Fibroblast of mammary gland (primary cell): ENCODE measurements around the gene PCA3.
"Not testable (repeated sequence)": the region's sequence is repeated elsewhere in the genome, so short reads cannot be mapped to it uniquely, and the experiment has no call there.

Source experiments
- DNase-seq: peaks from one replicate; pipeline ENCODE4 v3.0.0-alpha.2; 2010; ENCODE audit warnings: low read depth
- H3K4me3 ChIP-seq: 2 replicates; pipeline ENCODE4 v1.5.1; 2011; ENCODE audit warnings: low read depth, mild to moderate bottlenecking, low read length, moderate library complexity; ENCODE audit not compliant: control insufficient read depth
- TF ChIP-seq, protein P1 (sequence below): conservative IDR thresholded peaks from 2 replicates; pipeline ENCODE4 v1.5.1; 2011; ENCODE audit warnings: low read depth, low read length, inconsistent platforms; ENCODE audit not compliant: control insufficient read depth, insufficient read depth

The PCA3 gene

DNA sequence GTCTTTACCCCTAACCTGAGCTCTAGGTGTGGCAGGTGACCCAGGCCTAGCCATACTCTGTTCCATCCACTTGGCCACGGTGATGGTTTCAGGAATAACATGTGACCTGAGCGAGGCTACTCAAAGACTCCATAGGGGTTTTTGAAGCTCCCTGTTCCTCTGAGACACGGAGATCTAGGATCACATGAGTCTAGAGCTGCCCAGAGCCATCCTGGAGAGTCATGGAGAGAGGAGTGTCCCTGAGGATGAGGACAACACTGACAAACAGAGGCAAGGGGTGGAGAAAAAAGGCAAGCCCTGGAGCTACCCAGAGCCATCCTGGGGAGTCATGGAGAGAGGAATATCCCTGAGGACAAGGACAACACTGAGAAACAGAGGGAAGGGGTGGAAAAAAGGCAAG lies 29.5 kb upstream of the PCA3 start:
- TF ChIP-seq, protein P1, sequence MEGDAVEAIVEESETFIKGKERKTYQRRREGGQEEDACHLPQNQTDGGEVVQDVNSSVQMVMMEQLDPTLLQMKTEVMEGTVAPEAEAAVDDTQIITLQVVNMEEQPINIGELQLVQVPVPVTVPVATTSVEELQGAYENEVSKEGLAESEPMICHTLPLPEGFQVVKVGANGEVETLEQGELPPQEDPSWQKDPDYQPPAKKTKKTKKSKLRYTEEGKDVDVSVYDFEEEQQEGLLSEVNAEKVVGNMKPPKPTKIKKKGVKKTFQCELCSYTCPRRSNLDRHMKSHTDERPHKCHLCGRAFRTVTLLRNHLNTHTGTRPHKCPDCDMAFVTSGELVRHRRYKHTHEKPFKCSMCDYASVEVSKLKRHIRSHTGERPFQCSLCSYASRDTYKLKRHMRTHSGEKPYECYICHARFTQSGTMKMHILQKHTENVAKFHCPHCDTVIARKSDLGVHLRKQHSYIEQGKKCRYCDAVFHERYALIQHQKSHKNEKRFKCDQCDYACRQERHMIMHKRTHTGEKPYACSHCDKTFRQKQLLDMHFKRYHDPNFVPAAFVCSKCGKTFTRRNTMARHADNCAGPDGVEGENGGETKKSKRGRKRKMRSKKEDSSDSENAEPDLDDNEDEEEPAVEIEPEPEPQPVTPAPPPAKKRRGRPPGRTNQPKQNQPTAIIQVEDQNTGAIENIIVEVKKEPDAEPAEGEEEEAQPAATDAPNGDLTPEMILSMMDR = no peak

DNA sequence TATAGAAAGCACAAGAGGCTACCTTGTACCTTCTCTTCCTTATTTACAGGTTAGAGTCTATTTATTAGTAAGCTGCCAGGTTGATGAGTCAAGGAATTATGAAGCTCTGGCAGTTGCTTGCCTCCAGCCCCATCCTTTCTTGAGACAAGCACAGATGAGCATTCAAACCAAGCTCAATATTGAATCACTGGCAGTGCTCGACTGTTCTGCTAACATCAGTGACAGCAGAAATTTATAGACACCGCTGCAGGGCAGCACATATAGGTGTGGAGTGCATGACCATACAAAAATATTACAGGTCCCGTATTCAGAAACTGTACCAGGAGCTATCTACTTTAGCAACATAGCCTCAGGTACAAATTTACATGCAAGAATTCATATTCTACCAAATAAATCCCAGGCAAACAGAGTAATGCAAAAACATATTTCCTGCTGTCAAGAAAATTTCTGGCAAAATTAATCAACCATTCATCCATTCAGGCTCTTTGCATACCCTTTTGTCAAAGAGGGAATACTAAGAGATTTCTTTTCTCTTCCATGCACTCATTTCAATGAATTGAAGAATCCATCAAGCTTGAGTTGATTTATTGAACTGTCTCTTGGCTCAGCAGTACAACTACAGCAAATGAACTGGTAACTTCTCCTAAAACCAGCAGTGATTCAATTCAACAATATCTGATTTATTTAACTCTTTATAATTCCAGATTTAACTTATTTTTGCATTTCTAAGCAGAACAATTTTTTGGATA lies 26.9 kb upstream of the PCA3 start:
- no peak overlapping the region for H3K4me3 ChIP-seq
- no peak for DNase-seq
- TF ChIP-seq, protein P1 = no peak

More for the DNA sequence above, 29.5 kb upstream of the PCA3 start:
- no peak for DNase-seq
- no peak overlapping the region for H3K4me3 ChIP-seq

DNA sequence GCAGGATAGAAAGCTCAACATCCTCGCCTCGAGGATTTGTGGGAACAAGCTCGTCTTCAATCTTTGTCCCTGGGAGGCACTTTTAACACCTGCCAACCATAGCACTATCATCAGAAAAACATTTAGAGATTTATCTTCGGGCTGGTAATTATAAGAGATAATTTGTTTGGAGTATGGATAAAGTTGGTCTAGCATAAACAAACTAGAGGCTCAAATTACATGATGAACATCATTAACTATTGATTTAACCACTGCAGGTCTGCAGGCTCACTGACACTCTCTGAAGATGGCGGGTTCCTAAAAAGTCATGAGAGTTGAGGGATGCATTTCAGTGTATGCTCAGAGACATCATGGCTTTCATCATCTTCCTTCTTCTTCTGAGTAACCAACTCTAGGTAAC lies 25.8 kb upstream of the PCA3 start:
- no peak for DNase-seq
- TF ChIP-seq, protein P1 = no peak
- no peak overlapping the region for H3K4me3 ChIP-seq

DNA sequence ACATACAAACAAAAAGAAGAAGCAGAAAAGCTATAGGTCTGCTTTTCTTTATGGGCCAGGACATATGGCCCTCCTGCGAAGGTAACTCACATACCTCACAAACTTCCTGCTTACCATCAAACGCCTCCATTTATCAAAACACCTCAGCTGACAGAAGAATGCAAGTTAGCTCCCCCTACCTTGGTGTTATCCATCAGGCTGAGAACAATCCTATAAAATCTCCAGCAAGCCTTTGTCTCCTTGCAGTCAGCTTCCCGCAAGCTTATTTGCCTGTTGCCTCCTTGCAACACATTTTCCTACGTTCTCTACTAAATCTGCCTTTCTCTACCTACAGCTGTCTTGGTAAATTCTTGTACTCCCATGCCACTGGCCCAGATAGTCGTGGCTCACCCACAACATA lies 22.7 kb upstream of the PCA3 start:
- no peak overlapping the region for H3K4me3 ChIP-seq
- DNase-seq = no peak
- TF ChIP-seq, protein P1 = no peak

DNA sequence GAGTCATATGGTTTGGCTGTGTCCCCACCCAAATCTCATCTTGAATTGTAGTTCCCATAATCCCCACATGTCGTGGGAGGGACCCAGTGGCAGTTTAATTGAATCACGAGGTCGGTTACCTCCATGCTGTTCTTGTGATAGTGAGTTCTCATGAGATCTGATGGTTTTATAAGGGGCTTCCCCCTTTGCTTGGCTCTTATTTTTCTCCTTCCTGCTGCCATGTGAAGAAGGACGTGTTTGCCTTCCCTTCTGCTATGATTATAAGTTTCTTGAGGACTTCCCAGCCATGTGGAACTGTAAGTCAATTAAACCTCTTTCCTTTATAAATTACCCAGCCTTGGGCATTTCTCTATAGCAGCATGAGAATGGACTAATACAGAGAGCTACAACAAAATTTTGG lies 21.3 kb upstream of the PCA3 start:
- DNase-seq, H3K4me3 ChIP-seq: not testable (repeated sequence)

DNA sequence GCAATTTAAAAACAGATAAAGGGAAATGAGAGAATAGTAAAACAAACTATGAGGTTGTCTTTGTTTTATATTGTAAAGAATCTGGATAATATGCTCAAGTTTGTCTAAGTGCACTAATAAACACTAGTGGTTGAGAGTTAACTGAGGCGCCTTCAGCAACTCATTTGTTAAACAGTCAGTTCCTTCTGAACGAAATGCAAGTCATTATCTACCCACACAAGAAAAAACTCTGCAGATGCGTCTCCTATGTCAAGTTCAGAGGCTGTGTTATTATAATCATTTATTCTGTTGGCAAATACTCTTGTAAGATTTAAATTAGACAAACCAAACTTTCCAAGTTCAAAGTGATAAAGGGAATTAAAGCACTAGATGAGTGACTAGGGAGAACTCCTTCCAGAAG lies 20.3 kb upstream of the PCA3 start:
- TF ChIP-seq, protein P1 = no peak
- no peak for DNase-seq
- H3K4me3 ChIP-seq = no peak overlapping the region

DNA sequence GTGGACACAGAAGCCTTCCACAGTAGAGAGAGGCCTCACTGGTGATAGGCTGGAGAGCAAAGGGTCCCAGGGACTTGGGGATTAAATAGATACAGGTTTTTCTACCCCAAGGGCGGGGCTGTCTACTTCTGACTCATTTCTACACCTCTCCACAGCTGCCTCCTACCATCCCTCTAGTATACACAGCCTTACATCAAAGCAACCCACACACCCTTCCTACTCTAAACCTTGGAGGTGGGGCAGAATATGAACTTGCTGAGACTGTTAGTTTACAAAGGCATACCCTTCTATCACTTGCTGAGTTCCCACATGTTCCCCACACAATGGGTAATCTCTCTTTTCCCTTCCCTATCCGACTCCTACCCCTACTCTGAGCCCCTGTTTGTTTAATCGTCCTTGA lies 19.9 kb upstream of the PCA3 start:
- no peak for DNase-seq

More for the DNA sequence above, 19.9 kb upstream of the PCA3 start:
- no peak overlapping the region for H3K4me3 ChIP-seq
- TF ChIP-seq, protein P1 = no peak
